T-helper 17 cell (primary cell): ENCODE results near the gene PLS1. TPM values are rescaled to one million over a fixed set of nuclear protein-coding genes. Genes with fewer than 3 reads are reported as not detected.
A peak's percentile ranks its signal among the peaks of the same experiment; 100 is the strongest.

Experiments used
- ATAC-seq: fragments of 150-1000 bp; cut with Tn5 transposase; 2 replicates; pipeline ENCODE4 v1.10.0; 2021; ENCODE audit warnings: mild to moderate bottlenecking, moderate library complexity
- DNase-seq, 3 donors: peaks; one replicate each; pipeline versions ENCODE4 v3.0.0 to v3.0.0-alpha.2; 2020 to 2021
- H3K9me3 ChIP-seq: one replicate; pipeline ENCODE4 v1.7.0; 2013; ENCODE audit warnings: low read length, mild to moderate bottlenecking; ENCODE audit not compliant: control insufficient read depth, poor library complexity, severe bottlenecking
- H3K27ac Mint-ChIP-seq: one replicate; pipeline ENCODE4 v1.8.0; 2022; ENCODE audit warnings: mild to moderate bottlenecking, moderate library complexity, mixed read lengths
- H3K27me3 Mint-ChIP-seq: one replicate; pipeline ENCODE4 v1.8.0; 2022; ENCODE audit warnings: mixed read lengths
- H3K36me3 Mint-ChIP-seq: one replicate; pipeline ENCODE4 v1.8.0; 2022; ENCODE audit warnings: low read depth, mixed read lengths
- H3K4me1 Mint-ChIP-seq: one replicate; pipeline ENCODE4 v1.8.0; 2022; ENCODE audit warnings: mild to moderate bottlenecking, mixed read lengths
- H3K4me3 Mint-ChIP-seq: one replicate; pipeline ENCODE4 v1.8.0; 2022; ENCODE audit warnings: mild to moderate bottlenecking, moderate library complexity, mixed read lengths
- total RNA-seq, 4 donors: library from RNA in 2 of 4; stranded (reverse) in 2 of 4; gene quantifications; one replicate each; pipeline ENCODE4 v1.2.3 and lab custom pipeline; 2022 to 2026

PLS1 gene
- total RNA-seq, 2 donors from 2014 or later: 0.44 to 1.0 TPM

- Mint-ChIP-seq H3K4me3 (no peak overlapping the region), H3K27ac (no peak overlapping the region), H3K27me3 (no peaks in the 10 kb centered on the region), H3K4me1 (peaks cover 2% of the 10 kb centered on the region), H3K36me3 (no peaks in the 10 kb centered on the region)
- ATAC-seq (no peak), DNase-seq (no peak)
- H3K9me3 ChIP-seq: no peaks in the 10 kb centered on the region
Observed at GRCh38 chr3:142604940-142605339, 8.7 kb downstream of the PLS1 start.

GRCh38 chr3:142608631-142609030 is 12.4 kb downstream of the PLS1 start:
- no peak overlapping the region for H3K27ac Mint-ChIP-seq
- peaks cover 2% of the 10 kb centered on the region for H3K4me1 Mint-ChIP-seq
- no peaks in the 10 kb centered on the region for H3K9me3 ChIP-seq
- no peak for DNase-seq
- H3K36me3 Mint-ChIP-seq: no peaks in the 10 kb centered on the region
- no peaks in the 10 kb centered on the region for H3K27me3 Mint-ChIP-seq
- ATAC-seq: no peak
- no peak overlapping the region for H3K4me3 Mint-ChIP-seq

GRCh38 chr3:142609136-142609535 is 12.9 kb downstream of the PLS1 start:
- Mint-ChIP-seq H3K4me3 (no peak overlapping the region), H3K36me3 (no peaks in the 10 kb centered on the region), H3K27ac (no peak overlapping the region), H3K27me3 (no peaks in the 10 kb centered on the region), H3K4me1 (peaks cover 2% of the 10 kb centered on the region)
- no peak for DNase-seq
- ATAC-seq: no peak
- H3K9me3 ChIP-seq: no peaks in the 10 kb centered on the region

- DNase-seq (no peak), ATAC-seq (no peak)
- Mint-ChIP-seq H3K4me3 (no peak overlapping the region), H3K27ac (no peak overlapping the region), H3K4me1 (peaks cover 2% of the 10 kb centered on the region), H3K27me3 (peaks cover 5% of the 10 kb centered on the region), H3K36me3 (no peaks in the 10 kb centered on the region)
- no peaks in the 10 kb centered on the region for H3K9me3 ChIP-seq
Observed at GRCh38 chr3:142611206-142611605, 15.0 kb downstream of the PLS1 start.

GRCh38 chr3:142613491-142613890 is 17.3 kb downstream of the PLS1 start:
- DNase-seq (no peak), ATAC-seq (no peak)
- Mint-ChIP-seq H3K27me3 (peaks cover 5% of the 10 kb centered on the region), H3K36me3 (no peaks in the 10 kb centered on the region), H3K27ac (peak overlapping the region; percentile 49), H3K4me1 (no peaks in the 10 kb centered on the region), H3K4me3 (no peak overlapping the region)
- H3K9me3 ChIP-seq: no peaks in the 10 kb centered on the region

- Mint-ChIP-seq H3K4me3 (no peak overlapping the region), H3K4me1 (no peaks in the 10 kb centered on the region), H3K27me3 (peaks cover 5% of the 10 kb centered on the region), H3K27ac (no peak overlapping the region), H3K36me3 (no peaks in the 10 kb centered on the region)
- ATAC-seq (no peak), DNase-seq (no peak)
- H3K9me3 ChIP-seq: no peaks in the 10 kb centered on the region
Observed at GRCh38 chr3:142614059-142614626, 17.9 kb downstream of the PLS1 start.

GRCh38 chr3:142615171-142615570 is 19.0 kb downstream of the PLS1 start:
- ATAC-seq (no peak), DNase-seq (no peak)
- Mint-ChIP-seq H3K27ac (no peak overlapping the region), H3K4me3 (no peak overlapping the region), H3K4me1 (no peaks in the 10 kb centered on the region), H3K27me3 (peaks cover 9% of the 10 kb centered on the region), H3K36me3 (no peaks in the 10 kb centered on the region)
- H3K9me3 ChIP-seq: no peaks in the 10 kb centered on the region

- DNase-seq (no peak), ATAC-seq (no peak)
- no peaks in the 10 kb centered on the region for H3K4me1 Mint-ChIP-seq
- H3K27ac Mint-ChIP-seq: no peak overlapping the region
- peaks cover 9% of the 10 kb centered on the region for H3K27me3 Mint-ChIP-seq
- H3K4me3 Mint-ChIP-seq: no peak overlapping the region
- no peaks in the 10 kb centered on the region for H3K9me3 ChIP-seq
- H3K36me3 Mint-ChIP-seq: no peaks in the 10 kb centered on the region
Observed at GRCh38 chr3:142618917-142619461, 22.8 kb downstream of the PLS1 start.

- no peak overlapping the region for H3K27ac Mint-ChIP-seq
- no peak for ATAC-seq
Observed at GRCh38 chr3:142622405-142622804, 26.2 kb downstream of the PLS1 start.

GRCh38 chr3:142623194-142623593 is 27.0 kb downstream of the PLS1 start:
- Mint-ChIP-seq H3K27me3 (peaks cover 11% of the 10 kb centered on the region), H3K4me1 (no peaks in the 10 kb centered on the region), H3K36me3 (peaks cover 2% of the 10 kb centered on the region), H3K4me3 (no peak overlapping the region), H3K27ac (no peak overlapping the region)
- DNase-seq (no peak), ATAC-seq (no peak)
- no peaks in the 10 kb centered on the region for H3K9me3 ChIP-seq

More at GRCh38 chr3:142622405-142622804, 26.2 kb downstream of the PLS1 start:
- DNase-seq: no peak
- H3K4me3 Mint-ChIP-seq: no peak overlapping the region
- no peaks in the 10 kb centered on the region for H3K9me3 ChIP-seq
- H3K36me3 Mint-ChIP-seq: peaks cover 2% of the 10 kb centered on the region
- H3K4me1 Mint-ChIP-seq: no peaks in the 10 kb centered on the region
- H3K27me3 Mint-ChIP-seq: peaks cover 11% of the 10 kb centered on the region

- no peak for ATAC-seq
- Mint-ChIP-seq H3K4me1 (no peaks in the 10 kb centered on the region), H3K4me3 (no peak overlapping the region), H3K27me3 (peaks cover 7% of the 10 kb centered on the region), H3K36me3 (peaks cover 2% of the 10 kb centered on the region), H3K27ac (no peak overlapping the region)
- no peak for DNase-seq
- H3K9me3 ChIP-seq: no peaks in the 10 kb centered on the region
Observed at GRCh38 chr3:142624341-142625152, 28.4 kb downstream of the PLS1 start.

GRCh38 chr3:142625153-142625440 is 28.9 kb downstream of the PLS1 start:
- Mint-ChIP-seq H3K36me3 (peaks cover 2% of the 10 kb centered on the region), H3K27ac (no peak overlapping the region), H3K27me3 (peaks cover 12% of the 10 kb centered on the region), H3K4me3 (no peak overlapping the region), H3K4me1 (no peaks in the 10 kb centered on the region)
- no peaks in the 10 kb centered on the region for H3K9me3 ChIP-seq
- ATAC-seq (no peak), DNase-seq (no peak)

- no peaks in the 10 kb centered on the region for H3K9me3 ChIP-seq
- Mint-ChIP-seq H3K36me3 (peaks cover 2% of the 10 kb centered on the region), H3K4me3 (no peak overlapping the region), H3K4me1 (no peaks in the 10 kb centered on the region), H3K27ac (no peak overlapping the region), H3K27me3 (peaks cover 12% of the 10 kb centered on the region)
- DNase-seq: no peak
- no peak for ATAC-seq
Observed at GRCh38 chr3:142626971-142627370, 30.8 kb downstream of the PLS1 start.

GRCh38 chr3:142628801-142629200 is 32.6 kb downstream of the PLS1 start:
- Mint-ChIP-seq H3K36me3 (peaks cover 3% of the 10 kb centered on the region), H3K27ac (no peak overlapping the region), H3K27me3 (peaks cover 13% of the 10 kb centered on the region), H3K4me1 (peaks cover 3% of the 10 kb centered on the region), H3K4me3 (no peak overlapping the region)
- DNase-seq (no peak), ATAC-seq (no peak)
- H3K9me3 ChIP-seq: no peaks in the 10 kb centered on the region
